GM19193 (cell line): ENCODE data around the gene KIZ.

ENCODE experiments used
- POLR2A ChIP-seq: IDR thresholded peaks from 4 replicates; pipeline ENCODE4 v1.6.1; 2011; ENCODE audit not compliant: insufficient read depth, insufficient read length; ENCODE audit errors: extremely low read depth

Gene KIZ

GRCh38 chr20:21101932-21102575 lies 23.8 kb upstream of the KIZ start:
- TF ChIP-seq POLR2A = peak; percentile 8

- TF ChIP-seq POLR2A = no peak
Measured at GRCh38 chr20:21102603-21103311, 23.1 kb upstream of the KIZ start.

DNA sequence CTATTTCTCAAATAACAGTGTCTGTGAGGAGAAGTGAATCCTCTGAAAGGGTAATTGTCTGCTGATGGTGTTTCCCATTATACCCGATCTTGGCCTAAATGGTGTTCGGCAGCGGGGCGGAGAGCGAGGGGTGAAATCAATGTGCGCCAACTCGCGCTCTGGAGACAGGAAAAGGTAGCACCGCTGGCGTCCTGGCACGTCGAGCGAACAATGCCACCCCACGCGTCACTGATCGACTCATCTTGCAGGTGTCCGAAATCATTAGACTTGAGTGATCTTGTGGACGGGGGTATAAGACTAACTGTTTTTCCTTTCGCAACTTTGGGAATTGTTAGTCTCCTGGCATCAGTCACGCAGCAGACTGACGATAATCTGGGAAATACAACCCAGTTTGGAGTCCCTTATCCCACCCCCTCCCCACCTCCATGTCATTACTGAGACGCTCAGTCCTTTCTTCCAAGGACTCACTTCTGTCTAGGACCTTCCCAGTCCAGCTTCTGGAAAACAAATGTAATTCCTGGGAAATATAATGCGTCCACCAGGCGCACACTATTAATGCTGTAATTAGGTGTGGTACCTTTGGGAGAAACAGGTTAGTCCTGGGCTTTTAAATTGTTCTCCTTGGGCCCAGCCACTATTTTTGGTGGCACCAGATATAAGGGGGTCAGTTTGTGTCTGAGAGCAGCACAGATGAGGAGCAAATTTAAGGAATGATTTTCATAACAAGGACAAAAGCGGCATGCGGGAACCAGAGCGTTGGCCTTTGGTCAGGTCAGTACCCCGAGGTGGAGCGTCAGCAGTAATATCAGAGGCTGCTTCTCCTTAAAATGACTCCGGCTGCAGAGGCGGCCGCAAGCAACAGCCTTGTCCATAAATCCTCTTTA lies 22.1 kb upstream of the KIZ start:
- no peak for TF ChIP-seq POLR2A

- no peak for TF ChIP-seq POLR2A
Measured at GRCh38 chr20:21104466-21104761, 21.5 kb upstream of the KIZ start.

GRCh38 chr20:21104921-21105320 lies 21.0 kb upstream of the KIZ start:
- no peak for TF ChIP-seq POLR2A

DNA sequence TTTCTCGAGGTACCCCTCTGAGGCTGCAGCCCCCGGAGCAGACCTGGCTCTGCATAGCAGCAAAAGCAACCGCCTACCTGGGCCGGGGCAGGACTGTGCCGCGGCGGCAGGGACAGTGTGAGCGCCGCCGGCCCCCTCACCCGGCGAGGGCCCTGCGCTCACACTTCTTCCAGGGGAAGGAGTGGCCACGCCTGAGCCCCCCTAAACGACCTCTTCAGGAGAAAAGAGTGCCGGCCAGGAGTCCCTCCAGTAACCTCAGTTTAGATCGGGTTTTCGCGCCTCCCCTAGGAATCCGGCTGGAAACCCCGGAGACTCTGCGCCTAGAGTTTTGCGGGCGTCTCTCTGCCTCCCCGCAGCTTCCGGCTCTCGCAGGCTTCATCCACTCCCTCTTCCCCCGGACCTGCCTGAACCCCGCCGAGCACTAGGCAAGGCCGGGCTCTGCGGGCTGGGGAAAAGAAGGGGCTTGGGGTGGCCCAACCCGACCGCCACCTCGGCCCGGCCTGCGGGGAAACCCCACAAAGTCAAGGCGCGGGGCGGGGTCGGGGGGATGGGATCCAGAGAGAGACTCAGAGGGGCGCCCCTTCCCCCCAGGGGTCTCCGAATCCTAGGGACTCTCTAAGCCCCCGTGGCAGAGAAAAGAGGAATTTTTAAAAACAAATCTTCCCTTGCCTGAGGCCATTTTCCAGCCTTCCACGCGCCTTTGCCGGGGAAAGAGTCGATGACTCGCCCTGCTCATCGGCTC lies 20.3 kb upstream of the KIZ start:
- TF ChIP-seq POLR2A = no peak

DNA sequence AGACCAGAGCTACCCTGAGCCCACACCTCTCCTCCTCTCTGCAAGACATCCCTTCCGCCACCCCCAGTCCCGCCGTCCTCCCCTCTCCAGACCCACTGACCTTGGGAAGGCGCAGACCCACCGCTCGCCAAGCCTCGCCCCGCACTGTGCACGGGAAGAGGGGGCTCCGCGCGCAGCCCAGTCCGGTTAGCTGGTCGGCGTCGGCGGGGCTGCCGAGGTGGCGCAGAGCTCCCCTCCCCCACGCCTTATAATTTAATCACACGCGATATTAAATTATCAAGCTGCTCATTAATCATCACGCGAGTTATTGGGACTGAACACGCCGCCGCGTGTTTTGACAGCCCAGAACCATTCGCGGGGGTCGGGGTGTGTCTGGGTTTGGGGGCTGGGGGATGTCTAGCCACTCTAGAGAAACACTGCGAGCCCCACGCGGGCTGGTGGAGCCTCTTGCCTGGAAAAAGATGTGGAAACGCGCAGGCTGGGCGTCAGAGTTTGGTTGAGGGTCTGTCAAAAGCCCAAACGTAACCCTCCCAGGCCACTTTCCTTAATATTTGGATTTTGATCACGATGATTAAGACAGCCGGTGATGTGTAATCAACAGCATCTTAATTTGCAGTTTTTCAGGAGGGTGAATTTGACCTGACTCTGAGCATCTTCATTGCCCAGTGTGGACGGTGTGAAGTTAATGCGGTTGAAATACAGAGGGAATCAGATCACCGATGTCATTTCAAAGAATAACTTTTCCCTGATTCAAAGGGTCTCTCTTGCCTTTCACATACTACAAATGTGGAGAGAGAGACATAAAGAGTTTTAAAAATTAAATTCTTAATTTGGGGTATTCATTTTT lies 19.5 kb upstream of the KIZ start, which contains the start of gene LINC00237:
Gene LINC00237, minus strand, starts transcription at position 188 of the 847 bp plus-strand sequence.
- no peak for TF ChIP-seq POLR2A

GRCh38 chr20:21109144-21109543 lies 16.7 kb upstream of the KIZ start:
- TF ChIP-seq POLR2A = no peak

- no peak for TF ChIP-seq POLR2A
Measured at GRCh38 chr20:21110811-21111210, 15.1 kb upstream of the KIZ start.

GRCh38 chr20:21111416-21111815 lies 14.5 kb upstream of the KIZ start:
- TF ChIP-seq POLR2A = no peak

- TF ChIP-seq POLR2A = no peak
Measured at GRCh38 chr20:21113697-21114096, 12.2 kb upstream of the KIZ start.

GRCh38 chr20:21114584-21114983 lies 11.3 kb upstream of the KIZ start:
- TF ChIP-seq POLR2A = no peak

GRCh38 chr20:21117521-21117920 lies 8.4 kb upstream of the KIZ start:
- no peak for TF ChIP-seq POLR2A

GRCh38 chr20:21118138-21118537 lies 7.7 kb upstream of the KIZ start:
- no peak for TF ChIP-seq POLR2A
